ENCODE data around the gene NCOA3. TPM values are rescaled to one million over a fixed set of nuclear protein-coding genes. Genes with fewer than 3 reads are reported as not detected.

Gene NCOA3
- total RNA-seq, 1 donor: 44.5 TPM

DNA sequence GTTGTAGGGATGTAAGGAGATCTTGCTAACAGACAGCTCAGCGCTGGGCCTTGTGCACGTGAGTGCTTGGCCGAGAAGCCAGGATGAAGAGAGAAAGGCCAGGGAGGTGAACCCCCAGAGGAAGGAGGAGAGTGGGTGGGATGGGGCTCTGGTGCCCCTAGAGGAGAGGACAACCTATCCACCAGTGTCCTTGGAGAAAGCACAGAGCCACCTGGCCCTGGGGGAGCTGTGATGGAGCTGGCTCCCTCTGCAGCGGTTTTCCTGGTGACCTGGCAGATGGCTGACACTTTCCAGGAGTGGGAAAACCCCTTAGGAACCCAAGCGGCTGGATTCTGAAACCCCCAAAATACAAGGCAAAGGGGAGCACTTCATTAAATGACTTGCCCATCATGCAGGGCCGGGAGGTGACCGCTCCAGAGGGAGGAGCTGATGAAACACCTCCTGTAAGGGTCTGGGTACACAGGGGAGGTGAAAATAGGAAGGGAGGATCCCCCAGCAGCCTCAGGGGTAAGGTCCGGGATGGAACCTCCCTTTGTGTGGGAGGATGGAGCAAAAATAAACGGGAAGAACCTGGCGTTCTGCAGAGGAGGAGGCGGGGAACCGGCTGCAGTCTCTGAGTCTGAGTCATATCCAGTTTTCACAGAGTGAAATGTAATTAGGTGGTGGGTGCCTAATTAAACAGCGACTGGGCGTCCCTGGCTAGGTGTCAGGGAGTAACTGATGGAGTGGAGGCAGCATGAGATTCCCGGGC is 203.2 kb downstream of the NCOA3 start:
- Histone ChIP-seq H3K79me2 (ENCODE audit: insufficient read depth, low read length) (no peaks in the 10 kb centered on the region), H2AFZ (ENCODE audit: low read length) (no peak overlapping the region), H3K4me2 (ENCODE audit: insufficient read depth, low read length) (no peak overlapping the region), H4K20me1 (ENCODE audit: insufficient read depth, low read length) (no peaks in the 10 kb centered on the region), H3K4me3 (ENCODE audit: insufficient read depth, low read length) (no peak overlapping the region), H3K4me1 (ENCODE audit: insufficient read depth, low read length) (peaks cover 3% of the 10 kb centered on the region), H3K36me3 (ENCODE audit: insufficient read depth, low read length) (no peaks in the 10 kb centered on the region), H3K27me3 (ENCODE audit: insufficient read depth, low read length) (no peaks in the 10 kb centered on the region), H3K27ac (ENCODE audit: low read depth, low read length) (no peak overlapping the region), H3K9me3 (ENCODE audit: low read depth, low read length) (no peaks in the 10 kb centered on the region)
- TF ChIP-seq, protein P1, sequence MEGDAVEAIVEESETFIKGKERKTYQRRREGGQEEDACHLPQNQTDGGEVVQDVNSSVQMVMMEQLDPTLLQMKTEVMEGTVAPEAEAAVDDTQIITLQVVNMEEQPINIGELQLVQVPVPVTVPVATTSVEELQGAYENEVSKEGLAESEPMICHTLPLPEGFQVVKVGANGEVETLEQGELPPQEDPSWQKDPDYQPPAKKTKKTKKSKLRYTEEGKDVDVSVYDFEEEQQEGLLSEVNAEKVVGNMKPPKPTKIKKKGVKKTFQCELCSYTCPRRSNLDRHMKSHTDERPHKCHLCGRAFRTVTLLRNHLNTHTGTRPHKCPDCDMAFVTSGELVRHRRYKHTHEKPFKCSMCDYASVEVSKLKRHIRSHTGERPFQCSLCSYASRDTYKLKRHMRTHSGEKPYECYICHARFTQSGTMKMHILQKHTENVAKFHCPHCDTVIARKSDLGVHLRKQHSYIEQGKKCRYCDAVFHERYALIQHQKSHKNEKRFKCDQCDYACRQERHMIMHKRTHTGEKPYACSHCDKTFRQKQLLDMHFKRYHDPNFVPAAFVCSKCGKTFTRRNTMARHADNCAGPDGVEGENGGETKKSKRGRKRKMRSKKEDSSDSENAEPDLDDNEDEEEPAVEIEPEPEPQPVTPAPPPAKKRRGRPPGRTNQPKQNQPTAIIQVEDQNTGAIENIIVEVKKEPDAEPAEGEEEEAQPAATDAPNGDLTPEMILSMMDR (IDR thresholded peaks at IDR 0.05; ENCODE audit: extremely low read depth, low read depth, low read length): no peak
- no peak for DNase-seq (ENCODE audit: insufficient read length, low spot score, missing footprints)

DNA sequence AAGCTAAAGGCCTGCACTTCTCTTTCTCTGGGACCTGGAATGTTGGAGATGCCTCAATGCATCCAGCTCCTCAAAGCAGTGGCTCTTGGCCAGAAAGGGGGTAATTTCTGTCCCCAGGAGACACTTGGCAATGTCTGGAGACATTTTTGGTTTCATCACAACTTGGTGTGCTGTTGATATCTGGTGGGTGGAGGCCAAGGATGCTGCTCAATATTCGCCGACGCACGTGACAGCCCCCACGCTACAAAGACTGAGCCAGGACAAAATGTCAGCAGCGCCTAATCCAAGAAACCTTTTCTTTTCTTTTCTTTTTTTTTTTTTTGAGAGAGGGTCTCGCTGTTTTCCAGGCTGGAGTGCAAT is 203.8 kb downstream of the NCOA3 start:
- Histone ChIP-seq H3K27ac (ENCODE audit: low read depth, low read length) (no peak overlapping the region), H2AFZ (ENCODE audit: low read length) (no peak overlapping the region), H3K4me1 (ENCODE audit: insufficient read depth, low read length) (peaks cover 3% of the 10 kb centered on the region), H3K4me3 (ENCODE audit: insufficient read depth, low read length) (no peak overlapping the region), H4K20me1 (ENCODE audit: insufficient read depth, low read length) (no peaks in the 10 kb centered on the region), H3K9me3 (ENCODE audit: low read depth, low read length) (no peaks in the 10 kb centered on the region), H3K4me2 (ENCODE audit: insufficient read depth, low read length) (no peak overlapping the region), H3K27me3 (ENCODE audit: insufficient read depth, low read length) (no peaks in the 10 kb centered on the region), H3K79me2 (ENCODE audit: insufficient read depth, low read length) (no peaks in the 10 kb centered on the region), H3K36me3 (ENCODE audit: insufficient read depth, low read length) (no peaks in the 10 kb centered on the region)
- TF ChIP-seq, protein P1 (IDR thresholded peaks at IDR 0.05; ENCODE audit: extremely low read depth, low read depth, low read length): no peak
- no peak for DNase-seq (ENCODE audit: insufficient read length, low spot score, missing footprints)

DNA sequence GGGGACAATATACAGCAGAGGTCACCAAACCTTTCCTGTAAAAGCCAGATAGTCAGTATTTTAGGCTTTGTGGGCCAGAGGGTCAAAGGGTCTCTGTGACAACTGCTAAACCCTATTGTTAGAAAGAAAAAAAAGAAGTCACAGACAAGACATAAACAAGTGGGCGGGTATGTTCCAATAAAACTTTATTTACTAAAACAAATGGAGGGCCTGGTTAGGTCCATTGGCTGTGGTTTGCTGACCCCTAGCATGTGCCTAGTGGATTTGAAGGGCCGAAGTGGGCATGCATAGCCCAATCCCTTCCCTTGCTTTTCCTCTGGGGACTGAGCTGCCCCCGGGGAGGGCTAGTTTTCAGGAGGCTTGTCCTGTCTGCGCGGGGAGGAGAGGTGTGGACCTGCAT is 204.7 kb downstream of the NCOA3 start:
- Histone ChIP-seq H3K27ac (ENCODE audit: low read depth, low read length) (no peak overlapping the region), H3K79me2 (ENCODE audit: insufficient read depth, low read length) (no peaks in the 10 kb centered on the region), H2AFZ (ENCODE audit: low read length) (no peak overlapping the region), H3K4me2 (ENCODE audit: insufficient read depth, low read length) (no peak overlapping the region), H4K20me1 (ENCODE audit: insufficient read depth, low read length) (no peaks in the 10 kb centered on the region), H3K4me3 (ENCODE audit: insufficient read depth, low read length) (no peak overlapping the region), H3K27me3 (ENCODE audit: insufficient read depth, low read length) (no peaks in the 10 kb centered on the region), H3K36me3 (ENCODE audit: insufficient read depth, low read length) (no peaks in the 10 kb centered on the region), H3K9me3 (ENCODE audit: low read depth, low read length) (no peaks in the 10 kb centered on the region), H3K4me1 (ENCODE audit: insufficient read depth, low read length) (peaks cover 3% of the 10 kb centered on the region)
- DNase-seq (ENCODE audit: insufficient read length, low spot score, missing footprints): no peak
- TF ChIP-seq, protein P1 (IDR thresholded peaks at IDR 0.05; ENCODE audit: extremely low read depth, low read depth, low read length): no peak

Small RNA genes lying within 50 kb of the gene (small RNA-seq; reads per million reads assigned to genes)
- not detected for gene RNU6-497P
- gene RNU6-563P: not detected

Other genes starting within 250 kb of the NCOA3 start
- gene ZMYND8, start 145.2 kb upstream of the NCOA3 start, total RNA-seq: 13.6 and 18.8 TPM in 2 replicates

Measured in osteoblast (primary cell).